ENCODE measurements around the gene ADGRA1. TPM values are rescaled to one million over a fixed set of nuclear protein-coding genes. Genes with fewer than 3 reads are reported as not detected.

Gene ADGRA1
- polyA plus RNA-seq, 3 donors = 1.2 to 1.7 (median 1.5) TPM

- DNase-seq (ENCODE audit: low read depth in 3 of 3, low spot score in 2 of 3) = no peak
Measured at GRCh38 chr10:133056001-133056400, 31.7 kb upstream of the ADGRA1 start.

- DNase-seq (ENCODE audit: low read depth in 3 of 3, low spot score in 2 of 3) = no peak
Measured at GRCh38 chr10:133056651-133057178, 31.0 kb upstream of the ADGRA1 start.

GRCh38 chr10:133058331-133059092 lies 29.2 kb upstream of the ADGRA1 start:
- DNase-seq (ENCODE audit: low read depth in 3 of 3, low spot score in 2 of 3) = no peak

- no peak for DNase-seq (ENCODE audit: low read depth in 3 of 3, low spot score in 2 of 3)
Measured at GRCh38 chr10:133059093-133059470, 28.6 kb upstream of the ADGRA1 start.

- no peak for DNase-seq (ENCODE audit: low read depth in 3 of 3, low spot score in 2 of 3)
Measured at GRCh38 chr10:133059571-133059970, 28.2 kb upstream of the ADGRA1 start.

- DNase-seq (ENCODE audit: low read depth in 3 of 3, low spot score in 2 of 3) = no peak
Measured at GRCh38 chr10:133060022-133060421, 27.7 kb upstream of the ADGRA1 start.

- no peak for DNase-seq (ENCODE audit: low read depth in 3 of 3, low spot score in 2 of 3)
Measured at GRCh38 chr10:133060466-133060865, 27.3 kb upstream of the ADGRA1 start.

- no peak for DNase-seq (ENCODE audit: low read depth in 3 of 3, low spot score in 2 of 3)
Measured at GRCh38 chr10:133060881-133061280, 26.8 kb upstream of the ADGRA1 start.

GRCh38 chr10:133061296-133062038 lies 26.3 kb upstream of the ADGRA1 start:
- DNase-seq (ENCODE audit: low read depth in 3 of 3, low spot score in 2 of 3) = no peak

- no peak for DNase-seq (ENCODE audit: low read depth in 3 of 3, low spot score in 2 of 3)
Measured at GRCh38 chr10:133062085-133062484, 25.6 kb upstream of the ADGRA1 start.

- no peak for DNase-seq (ENCODE audit: low read depth in 3 of 3, low spot score in 2 of 3)
Measured at GRCh38 chr10:133062635-133063034, 25.1 kb upstream of the ADGRA1 start.

GRCh38 chr10:133067149-133068105 lies 20.3 kb upstream of the ADGRA1 start:
- no peak for DNase-seq (ENCODE audit: low read depth in 3 of 3, low spot score in 2 of 3)

GRCh38 chr10:133068111-133069032 lies 19.4 kb upstream of the ADGRA1 start:
- no peak for DNase-seq (ENCODE audit: low read depth in 3 of 3, low spot score in 2 of 3)

GRCh38 chr10:133069033-133069525 lies 18.6 kb upstream of the ADGRA1 start:
- DNase-seq (ENCODE audit: low read depth in 3 of 3, low spot score in 2 of 3) = no peak

GRCh38 chr10:133070405-133070804 lies 17.3 kb upstream of the ADGRA1 start:
- no peak for DNase-seq (ENCODE audit: low read depth in 3 of 3, low spot score in 2 of 3)

- no peak for DNase-seq (ENCODE audit: low read depth in 3 of 3, low spot score in 2 of 3)
Measured at GRCh38 chr10:133070810-133071209, 16.9 kb upstream of the ADGRA1 start.

GRCh38 chr10:133071733-133072132 lies 16.0 kb upstream of the ADGRA1 start:
- DNase-seq (ENCODE audit: low read depth in 3 of 3, low spot score in 2 of 3) = no peak

- DNase-seq (ENCODE audit: low read depth in 3 of 3, low spot score in 2 of 3) = no peak
Measured at GRCh38 chr10:133072196-133072595, 15.5 kb upstream of the ADGRA1 start.

GRCh38 chr10:133072720-133073390 lies 14.9 kb upstream of the ADGRA1 start:
- DNase-seq (ENCODE audit: low read depth in 3 of 3, low spot score in 2 of 3) = no peak
